Stimulated activated CD4-positive, alpha-beta T cell treated with anti-CD3 and anti-CD28 coated beads, Interleukin-1b, Interleukin-23, amount 100 ng/mL, for 1 hour (primary cell): ENCODE results near the gene SGSM2.

ENCODE experiments used
- DNase-seq, 2 donors: peaks; one replicate each; pipeline ENCODE4 v3.0.0-alpha.2; 2020; ENCODE audit warnings: low read depth in 2 of 2

The SGSM2 gene

GRCh38 chr17:2337544-2338314 is 428 bp downstream of the SGSM2 start:
- no peak for DNase-seq

- DNase-seq, result no peak
Measured at GRCh38 chr17:2338315-2338657, 985 bp downstream of the SGSM2 start.

GRCh38 chr17:2343421-2343820 is 6.1 kb downstream of the SGSM2 start:
- no peak for DNase-seq

GRCh38 chr17:2344528-2344927 is 7.2 kb downstream of the SGSM2 start:
- no peak for DNase-seq

- DNase-seq, result no peak
Measured at GRCh38 chr17:2346475-2346874, 9.2 kb downstream of the SGSM2 start.

GRCh38 chr17:2347805-2348685 is 10.7 kb downstream of the SGSM2 start:
- DNase-seq, result no peak

GRCh38 chr17:2351269-2351668 is 14.0 kb downstream of the SGSM2 start:
- DNase-seq, result no peak

GRCh38 chr17:2354311-2354710 is 17.0 kb downstream of the SGSM2 start:
- DNase-seq, result no peak

- DNase-seq, result no peak
Measured at GRCh38 chr17:2357237-2357636, 19.9 kb downstream of the SGSM2 start.

GRCh38 chr17:2357931-2358434 is 20.7 kb downstream of the SGSM2 start:
- DNase-seq, result no peak

GRCh38 chr17:2361010-2361760 is 23.9 kb downstream of the SGSM2 start:
- DNase-seq, result no peak

GRCh38 chr17:2362016-2362415 is 24.7 kb downstream of the SGSM2 start:
- DNase-seq, result no peak

GRCh38 chr17:2362416-2362815 is 25.1 kb downstream of the SGSM2 start:
- DNase-seq, result no peak

GRCh38 chr17:2362881-2363280 is 25.6 kb downstream of the SGSM2 start:
- no peak for DNase-seq

- no peak for DNase-seq
Measured at GRCh38 chr17:2363318-2363717, 26.0 kb downstream of the SGSM2 start.

GRCh38 chr17:2363851-2364762 is 26.8 kb downstream of the SGSM2 start:
- no peak for DNase-seq

- DNase-seq, result no peak
Measured at GRCh38 chr17:2364763-2365116, 27.4 kb downstream of the SGSM2 start.

GRCh38 chr17:2365132-2365531 is 27.8 kb downstream of the SGSM2 start:
- no peak for DNase-seq

- no peak for DNase-seq
Measured at GRCh38 chr17:2366747-2367494, 29.6 kb downstream of the SGSM2 start.

GRCh38 chr17:2368359-2368758 is 31.1 kb downstream of the SGSM2 start:
- no peak for DNase-seq
